A549 (cell line): ENCODE data around the gene DACT2. TPM values are rescaled to one million over a fixed set of nuclear protein-coding genes. Genes with fewer than 3 reads are reported as not detected.
"Not testable (repeated sequence)": the region's sequence is repeated elsewhere in the genome, so short reads cannot be mapped to it uniquely, and the experiment has no call there.

Experiments
- ATAC-seq, 2 experiments: fragments of 200-7000 bp in 1 of 2; fragments of >200 bp in 1 of 2; cut with Nextera tagmentation in 1 of 2; cut with Tn5 transposase in 1 of 2; 3 replicates each; pipeline versions ENCODE4 v1.8.0 to v1.9.1; 2018 to 2020; ENCODE audit warnings: mild to moderate bottlenecking in 1 of 2, moderate library complexity in 1 of 2
- CTCF ChIA-PET: fragments of 300-600 bp; sonication (Branson Sonifier 250); formaldehyde crosslinking; extraction: SDS; loops from one replicate; lab custom pipeline; 2021; ENCODE audit warnings: antibody characterized with exemption, inconsistent platforms; lab: Yijun Ruan, JAX
- POLR2A ChIA-PET: fragments of 350-600 bp; formaldehyde crosslinking; extraction: SDS; loops from one replicate; lab custom pipeline; 2021; ENCODE audit warnings: antibody characterized with exemption, inconsistent platforms; lab: Yijun Ruan, JAX
- DNase-seq, 2 experiments: peaks; one replicate each; pipeline versions ENCODE4 v3.0.0 to v3.0.0-alpha.2; 2011 to 2016; ENCODE audit warnings: low read depth in 1 of 2, low spot score in 1 of 2
- FAIRE-seq: peaks from 2 replicates; lab custom pipeline; 2011; peaks lifted over from hg19 to GRCh38; lab: Jason Lieb, UNC
- H3K27ac ChIP-seq, 2 experiments: fragments of >200 bp; sonication (Bioruptor Twin); formaldehyde crosslinking; 3 replicates each; pipeline ENCODE4 v1.5.1; 2016 to 2017
- H3K4me1 ChIP-seq: fragments of >200 bp; sonication (Bioruptor Twin); formaldehyde crosslinking; 3 replicates; pipeline ENCODE4 v1.6.1; 2016
- H3K4me2 ChIP-seq: fragments of >200 bp; sonication (Bioruptor Twin); formaldehyde crosslinking; 3 replicates; pipeline ENCODE4 v1.6.1; 2016
- H3K4me3 ChIP-seq: fragments of >200 bp; sonication (Bioruptor Twin); formaldehyde crosslinking; 3 replicates; pipeline ENCODE4 v1.5.1; 2016
- H3K9me3 ChIP-seq: fragments of >200 bp; sonication (Bioruptor Twin); formaldehyde crosslinking; 3 replicates; pipeline ENCODE4 v1.6.1; 2016
- BCL3 ChIP-seq: fragments of >200 bp; sonication (Bioruptor Twin); formaldehyde crosslinking; IDR thresholded peaks from 3 replicates; pipeline ENCODE4 v1.6.1; 2016
- BHLHE40 ChIP-seq: IDR thresholded peaks from 2 replicates; pipeline ENCODE4 v1.6.1; 2012; ENCODE audit warnings: low read depth, low read length, inconsistent platforms
- CHD2 ChIP-seq: fragments of 150-350 bp; IDR thresholded peaks from 2 replicates; pipeline ENCODE4 v1.6.1; 2014; ENCODE audit warnings: low read length; ENCODE audit not compliant: partially characterized antibody
- CTCF ChIP-seq: fragments of >200 bp; sonication (Bioruptor Twin); formaldehyde crosslinking; IDR thresholded peaks from 3 replicates; pipeline ENCODE4 v1.5.1; 2016
- EHMT2 ChIP-seq: fragments of 200-600 bp; sonication (generic); IDR thresholded peaks from 2 replicates; pipeline ENCODE4 v1.6.1; 2016; ENCODE audit warnings: antibody characterized with exemption, low read depth, mild to moderate bottlenecking, moderate library complexity
- ELK1 ChIP-seq: fragments of 150-350 bp; IDR thresholded peaks from 2 replicates; pipeline ENCODE4 v1.6.1; 2014; ENCODE audit warnings: low read depth, mild to moderate bottlenecking, low read length
- ESRRA ChIP-seq: fragments of 150-350 bp; IDR thresholded peaks from 2 replicates; pipeline ENCODE4 v1.6.1; 2014; ENCODE audit warnings: mild to moderate bottlenecking, low read length, borderline replicate concordance
- FOXS1 ChIP-seq: fragments of 250-450 bp; sonication (Bioruptor Pico); IDR thresholded peaks from 2 replicates; pipeline ENCODE4 v1.5.0; 2020; ENCODE audit warnings: mild to moderate bottlenecking, moderate library complexity
- HOXB5 ChIP-seq: fragments of 250-450 bp; sonication (Bioruptor Pico); IDR thresholded peaks from 2 replicates; pipeline ENCODE4 v1.5.0; 2020; ENCODE audit warnings: mild to moderate bottlenecking, moderate library complexity
- JUNB ChIP-seq: fragments of >200 bp; sonication (Bioruptor Twin); formaldehyde crosslinking; IDR thresholded peaks from 2 replicates; pipeline ENCODE4 v1.6.1; 2016
- KDM1A ChIP-seq: fragments of 200-600 bp; sonication (generic); IDR thresholded peaks from 2 replicates; pipeline ENCODE4 v1.6.1; 2016; ENCODE audit warnings: low read depth, mild to moderate bottlenecking
- MAFK ChIP-seq: fragments of 450-650 bp; IDR thresholded peaks from 2 replicates; pipeline ENCODE4 v1.6.1; 2014; ENCODE audit not compliant: partially characterized antibody
- MAX ChIP-seq: IDR thresholded peaks from 2 replicates; pipeline ENCODE4 v1.6.1; 2012
- PBX3 ChIP-seq: IDR thresholded peaks from 2 replicates; pipeline ENCODE4 v1.6.1; 2012
- PHF8 ChIP-seq: fragments of 200-600 bp; sonication (generic); IDR thresholded peaks from 2 replicates; pipeline ENCODE4 v1.6.1; 2016; ENCODE audit warnings: low read depth, mild to moderate bottlenecking, antibody characterized with exemption, moderate library complexity, borderline replicate concordance
- POLR2AphosphoS2 ChIP-seq: conservative IDR thresholded peaks from 2 replicates; pipeline ENCODE4 v1.6.1; 2012; ENCODE audit warnings: low read length, improper control_type of control experiment, inconsistent platforms
- RAD21 ChIP-seq, 2 experiments: fragments of >200 bp in 1 of 2; sonication (Bioruptor Twin) in 1 of 2; formaldehyde crosslinking in 1 of 2; IDR thresholded peaks in 1 of 2; conservative IDR thresholded peaks in 1 of 2; 2 replicates in 1 of 2; 3 replicates in 1 of 2; pipeline ENCODE4 v1.6.1; 2012 to 2018; ENCODE audit warnings: inconsistent platforms in 1 of 2
- RNF2 ChIP-seq: fragments of 200-600 bp; sonication (generic); IDR thresholded peaks from 2 replicates; pipeline ENCODE4 v1.6.1; 2016; ENCODE audit warnings: low read depth, mild to moderate bottlenecking, antibody characterized with exemption, moderate library complexity, borderline replicate concordance
- TFCP2L1 ChIP-seq: fragments of 250-450 bp; sonication (Bioruptor Pico); IDR thresholded peaks from 2 replicates; pipeline ENCODE4 v1.5.0; 2021; ENCODE audit warnings: mild to moderate bottlenecking
- USF2 ChIP-seq: fragments of 450-650 bp; IDR thresholded peaks from 2 replicates; pipeline ENCODE4 v1.6.1; 2014; ENCODE audit warnings: antibody characterized with exemption
- ZC3H11A ChIP-seq: fragments of 450-650 bp; IDR thresholded peaks from 2 replicates; pipeline ENCODE4 v1.6.1; 2014; ENCODE audit warnings: antibody characterized with exemption, mild to moderate bottlenecking
- ZSCAN20 ChIP-seq: fragments of 250-450 bp; sonication (Bioruptor Pico); IDR thresholded peaks from 2 replicates; pipeline ENCODE4 v1.8.0; 2022; ENCODE audit warnings: mild to moderate bottlenecking, moderate library complexity
- WGBS: methylation state at CpG from one replicate; pipeline ENCODE4 v1.1.6; 2017; ENCODE audit errors: missing lambda C conversion rate; 5-methylcytosine and 5-hydroxymethylcytosine counted together
- polyA plus RNA-seq, 4 experiments: library from polyadenylated mRNA; depleted of rRNA in 3 of 4; stranded (reverse); fragments of >200 nt; fragmentation: RNase III in 1 of 4; extraction: RNeasy Plus Mini Kit Qiagen cat#74134 plus additional on column Dnase treatment in 1 of 4; gene quantifications; 2 replicates in 3 of 4; 3 replicates in 1 of 4; pipeline ENCODE4 v1.2.3, GENCODE V29; 2011 to 2017

DACT2 gene
- polyA plus RNA-seq, 2 of the 4 experiments (the other 2 are of a cell fraction) = 0.63 to 1.5 TPM

GRCh38 chr6:168314021-168314420 is 5.6 kb downstream of the DACT2 start:
- ATAC-seq (no peak), FAIRE-seq (no peak), DNase-seq (no peak)
- CTCF ChIA-PET = no interaction called here
- 85% methylated on average over 4 of the region's 12 CpGs for WGBS
- H3K27ac ChIP-seq = no peak overlapping the region
- TF ChIP-seq MAFK (no peak), PHF8 (no peak), RNF2 (no peak), KDM1A (no peak), POLR2AphosphoS2 (no peak), TFCP2L1 (CRISPR knock-in tag) (no peak), ZC3H11A (no peak), FOXS1 (CRISPR knock-in tag) (no peak), JUNB (no peak)
- no peak overlapping the region for H3K4me3 ChIP-seq
- H3K9me3 ChIP-seq = no peaks in the 10 kb centered on the region
- 0 out of 3 replicates have a peak overlapping the region, but pooled peaks have one; percentile 8 for H3K4me2 ChIP-seq
- 0 out of 3 replicates have a peak, but pooled peaks cover 4% of the 10 kb centered on the region for H3K4me1 ChIP-seq
- POLR2A ChIA-PET = no interaction called here

- ATAC-seq (no peak), FAIRE-seq (no peak)
Measured at GRCh38 chr6:168313431-168314011, 6.1 kb downstream of the DACT2 start.

GRCh38 chr6:168312125-168312507 is 7.5 kb downstream of the DACT2 start:
- ATAC-seq, H3K4me1 ChIP-seq, H3K27ac ChIP-seq, H3K4me3 ChIP-seq, H3K4me2 ChIP-seq, H3K9me3 ChIP-seq, POLR2A ChIA-PET, DNase-seq, FAIRE-seq: not testable (repeated sequence)
- CTCF ChIA-PET = interaction anchor here (0.9 to 1.2 kb wide), 2 partner anchors 10 to 59 kb away, joined by 3 read pairs; no protein-coding TSS in a partner anchor
- 75% methylated on average over 4 of the region's 8 CpGs for WGBS

More at GRCh38 chr6:168313431-168314011, 6.1 kb downstream of the DACT2 start:
- WGBS = 83% methylated on average over 12 of the region's 15 CpGs
- H3K27ac ChIP-seq = no peak overlapping the region; a peak in 1 of 6 replicates
- 0 out of 3 replicates have a peak, but pooled peaks cover 4% of the 10 kb centered on the region for H3K4me1 ChIP-seq
- POLR2A ChIA-PET = no interaction called here
- H3K4me3 ChIP-seq = no peak overlapping the region
- no peaks in the 10 kb centered on the region for H3K9me3 ChIP-seq
- CTCF ChIA-PET = no interaction called here
- DNase-seq = no peak
- H3K4me2 ChIP-seq = 0 out of 3 replicates have a peak overlapping the region, but pooled peaks have one; percentile 8
- TF ChIP-seq USF2 (no peak), HOXB5 (CRISPR knock-in tag) (no peak), POLR2AphosphoS2 (no peak), EHMT2 (no peak), MAX (no peak), CTCF (no peak), ZC3H11A (no peak), JUNB (no peak)

GRCh38 chr6:168311410-168312124 is 8.0 kb downstream of the DACT2 start:
- Histone ChIP-seq H3K4me1 (0 out of 3 replicates have a peak, but pooled peaks cover 4% of the 10 kb centered on the region), H3K4me3 (no peak overlapping the region), H3K9me3 (no peaks in the 10 kb centered on the region), H3K27ac (no peak overlapping the region), H3K4me2 (no peak overlapping the region)
- WGBS = 90% methylated on average over 11 of the region's 11 CpGs
- no peak for ATAC-seq
- FAIRE-seq = no peak
- CTCF ChIA-PET = interaction anchor here (0.9 to 1.2 kb wide), 2 partner anchors 11 to 60 kb away, joined by 3 read pairs; no protein-coding TSS in a partner anchor
- POLR2A ChIA-PET = no interaction called here
- no peak for DNase-seq
- no peak for TF ChIP-seq FOXS1 (CRISPR knock-in tag)
- no peak for TF ChIP-seq BCL3
- no peak for TF ChIP-seq ESRRA
- no peak for TF ChIP-seq PBX3
- no peak for TF ChIP-seq ELK1
- TF ChIP-seq ZSCAN20 (CRISPR knock-in tag) = no peak
- no peak for TF ChIP-seq RAD21 (conservative IDR thresholded peaks at IDR 0.05 in 1 of 2, IDR thresholded peaks at IDR 0.05 in 1 of 2)
- no peak for TF ChIP-seq BHLHE40
- no peak for TF ChIP-seq CHD2
- no peak for TF ChIP-seq HOXB5 (CRISPR knock-in tag)
